IPS-18a (cell line): ENCODE measurements around the gene CDCP1.

Experiments
- H3K27ac ChIP-seq: one replicate; pipeline ENCODE4 v1.5.1; 2013; ENCODE audit warnings: low read length
- H3K27me3 ChIP-seq: one replicate; pipeline ENCODE4 v1.6.1; 2013; ENCODE audit warnings: mild to moderate bottlenecking, low read length; ENCODE audit not compliant: control insufficient read depth, insufficient read depth
- H3K36me3 ChIP-seq: one replicate; pipeline ENCODE4 v1.6.1; 2013; ENCODE audit warnings: low read depth, low read length; ENCODE audit not compliant: control insufficient read depth
- H3K4me1 ChIP-seq: one replicate; pipeline ENCODE4 v1.6.1; 2013; ENCODE audit warnings: low read depth, low read length; ENCODE audit not compliant: control insufficient read depth
- H3K4me3 ChIP-seq: one replicate; pipeline ENCODE4 v1.5.1; 2013; ENCODE audit warnings: low read length
- H3K9ac ChIP-seq: one replicate; pipeline ENCODE4 v1.6.1; 2013; ENCODE audit warnings: mild to moderate bottlenecking, low read length, moderate library complexity
- H3K9me3 ChIP-seq: one replicate; pipeline ENCODE4 v1.6.1; 2013; ENCODE audit warnings: low read depth, low read length; ENCODE audit not compliant: control insufficient read depth

Gene CDCP1

DNA sequence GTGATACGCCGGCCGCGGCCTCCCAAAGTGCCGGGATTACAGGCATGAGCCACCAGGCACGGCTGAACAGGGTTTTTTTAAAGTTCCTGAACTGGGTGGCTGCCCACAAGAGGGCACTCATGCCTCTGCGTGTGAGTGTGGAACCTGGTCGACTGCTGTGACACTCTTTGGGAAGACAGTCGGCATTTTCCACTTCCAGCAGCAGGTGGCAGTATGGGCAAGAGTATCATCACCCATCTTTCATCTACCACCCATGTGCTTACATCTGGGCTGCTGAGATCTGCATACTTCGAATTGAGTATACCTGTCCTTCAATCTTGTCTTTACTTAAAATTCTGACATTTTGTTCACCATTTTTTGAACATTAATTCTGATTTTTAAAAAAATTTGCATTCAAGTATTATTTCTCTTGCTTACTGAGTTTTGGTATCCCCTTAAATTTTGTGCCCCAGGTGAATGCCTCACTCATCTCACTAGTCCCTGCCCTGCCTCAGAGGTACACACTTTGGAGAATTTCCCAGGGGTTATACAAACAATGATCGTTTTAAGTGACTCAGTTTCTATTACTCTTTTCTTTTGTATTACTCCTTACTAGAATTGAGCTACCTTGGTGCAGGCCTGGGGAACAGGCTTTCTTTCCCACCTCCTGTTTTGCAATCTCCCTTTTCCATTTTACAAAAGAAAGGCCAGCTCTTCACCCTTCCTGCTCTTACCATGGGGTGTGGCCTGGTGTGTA lies 108.3 kb downstream of the CDCP1 start:
- Histone ChIP-seq H3K9ac (no peak overlapping the region), H3K27me3 (peaks cover 41% of the 10 kb centered on the region), H3K36me3 (no peaks in the 10 kb centered on the region), H3K4me3 (no peak overlapping the region), H3K27ac (no peak overlapping the region), H3K9me3 (no peaks in the 10 kb centered on the region), H3K4me1 (peaks cover 10% of the 10 kb centered on the region)

DNA sequence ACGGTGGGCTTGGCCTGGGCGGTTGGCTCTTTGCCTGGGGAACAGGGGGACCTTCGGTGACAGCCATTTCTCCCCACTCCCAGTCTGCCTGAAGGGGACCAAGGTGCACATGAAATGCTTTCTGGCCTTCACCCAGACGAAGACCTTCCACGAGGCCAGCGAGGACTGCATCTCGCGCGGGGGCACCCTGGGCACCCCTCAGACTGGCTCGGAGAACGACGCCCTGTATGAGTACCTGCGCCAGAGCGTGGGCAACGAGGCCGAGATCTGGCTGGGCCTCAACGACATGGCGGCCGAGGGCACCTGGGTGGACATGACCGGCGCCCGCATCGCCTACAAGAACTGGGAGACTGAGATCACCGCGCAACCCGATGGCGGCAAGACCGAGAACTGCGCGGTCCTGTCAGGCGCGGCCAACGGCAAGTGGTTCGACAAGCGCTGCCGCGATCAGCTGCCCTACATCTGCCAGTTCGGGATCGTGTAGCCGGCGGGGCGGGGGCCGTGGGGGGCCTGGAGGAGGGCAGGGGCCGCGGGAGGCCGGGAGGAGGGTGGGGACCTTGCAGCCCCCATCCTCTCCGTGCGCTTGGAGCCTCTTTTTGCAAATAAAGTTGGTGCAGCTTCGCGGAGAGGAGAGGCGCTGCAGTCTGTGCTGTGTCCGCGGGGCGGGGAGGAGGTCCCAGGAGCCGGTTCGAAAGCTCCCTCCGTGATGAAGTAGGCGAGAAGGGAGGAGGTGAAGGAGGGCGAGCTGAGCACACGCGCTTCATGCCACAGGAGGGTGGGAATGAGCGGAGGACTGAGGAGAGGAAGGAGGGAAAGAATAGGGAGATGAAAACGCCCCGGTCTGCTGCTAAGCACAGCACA lies 110.5 kb downstream of the CDCP1 start:
- H3K27me3 ChIP-seq, result peaks cover 41% of the 10 kb centered on the region
- no peak overlapping the region for H3K9ac ChIP-seq
- no peaks in the 10 kb centered on the region for H3K36me3 ChIP-seq
- peak overlapping the region; percentile 26 for H3K4me3 ChIP-seq
- no peaks in the 10 kb centered on the region for H3K9me3 ChIP-seq
- H3K27ac ChIP-seq, result no peak overlapping the region
- peaks cover 10% of the 10 kb centered on the region for H3K4me1 ChIP-seq

DNA sequence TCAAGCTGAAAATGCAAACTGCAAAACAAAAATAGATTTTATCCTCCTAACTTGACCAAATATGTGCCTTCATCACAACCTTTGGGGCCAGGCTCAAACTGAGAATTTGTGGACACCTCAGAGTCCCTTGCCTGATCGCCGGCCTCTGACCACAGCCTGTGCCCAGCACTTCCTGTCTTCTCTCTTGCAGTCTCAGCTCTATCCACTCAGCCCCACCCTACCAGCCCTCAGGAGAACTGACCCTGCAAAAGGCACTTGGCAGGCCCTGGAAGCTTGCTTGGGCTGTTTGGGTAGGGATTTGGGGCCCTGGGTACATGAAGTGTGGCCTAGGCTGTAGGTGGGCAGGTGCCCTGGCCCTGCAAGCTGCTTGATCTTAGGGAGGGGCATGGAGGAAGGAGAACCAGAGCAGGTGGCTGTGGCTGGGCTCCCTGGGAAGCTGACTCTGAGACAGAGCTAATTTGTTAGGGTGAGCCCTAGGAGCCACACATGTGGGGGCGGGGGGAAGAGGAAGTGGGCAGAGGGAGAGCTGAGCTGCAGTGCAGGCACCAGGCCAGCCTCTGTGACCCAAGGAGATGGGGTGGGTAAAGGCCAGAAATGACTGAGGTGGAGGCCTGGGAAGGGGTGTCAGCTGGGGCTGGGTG lies 111.4 kb downstream of the CDCP1 start:
- peaks cover 10% of the 10 kb centered on the region for H3K4me1 ChIP-seq
- H3K27me3 ChIP-seq, result peaks cover 41% of the 10 kb centered on the region
- H3K36me3 ChIP-seq, result no peaks in the 10 kb centered on the region
- H3K9me3 ChIP-seq, result no peaks in the 10 kb centered on the region
- H3K9ac ChIP-seq, result no peak overlapping the region
- no peak overlapping the region for H3K27ac ChIP-seq
- H3K4me3 ChIP-seq, result no peak overlapping the region

DNA sequence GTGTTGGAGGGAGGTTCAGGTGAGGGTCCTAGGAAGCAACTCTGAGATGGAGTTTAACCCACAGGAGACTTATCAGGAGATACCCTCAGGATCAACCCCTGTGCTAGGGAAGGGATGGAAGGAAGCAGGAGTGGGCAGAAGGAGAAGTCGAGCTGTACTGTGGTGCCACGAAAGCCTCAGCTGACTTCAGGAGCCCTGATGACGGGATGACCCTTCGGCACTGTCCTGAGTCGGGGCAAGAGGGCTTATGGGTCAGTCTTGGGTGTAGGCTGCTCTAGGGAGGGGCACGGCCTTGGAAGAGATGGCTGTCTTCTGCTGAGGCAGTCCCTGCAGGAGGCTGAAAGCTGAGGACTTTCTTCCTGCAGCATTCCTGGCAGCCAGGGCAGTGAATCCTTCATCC lies 112.4 kb downstream of the CDCP1 start:
- H3K27ac ChIP-seq, result no peak overlapping the region
- H3K9ac ChIP-seq, result no peak overlapping the region
- peaks cover 41% of the 10 kb centered on the region for H3K27me3 ChIP-seq
- H3K4me1 ChIP-seq, result peaks cover 10% of the 10 kb centered on the region
- no peaks in the 10 kb centered on the region for H3K36me3 ChIP-seq
- no peaks in the 10 kb centered on the region for H3K9me3 ChIP-seq
- no peak overlapping the region for H3K4me3 ChIP-seq
